ENCODE results near the gene ZNF662. TPM values are rescaled to one million over a fixed set of nuclear protein-coding genes. Genes with fewer than 3 reads are reported as not detected.

ZNF662 gene
- total RNA-seq, 2 experiments from 2014 or later = 2.5 to 2.7 TPM

DNA sequence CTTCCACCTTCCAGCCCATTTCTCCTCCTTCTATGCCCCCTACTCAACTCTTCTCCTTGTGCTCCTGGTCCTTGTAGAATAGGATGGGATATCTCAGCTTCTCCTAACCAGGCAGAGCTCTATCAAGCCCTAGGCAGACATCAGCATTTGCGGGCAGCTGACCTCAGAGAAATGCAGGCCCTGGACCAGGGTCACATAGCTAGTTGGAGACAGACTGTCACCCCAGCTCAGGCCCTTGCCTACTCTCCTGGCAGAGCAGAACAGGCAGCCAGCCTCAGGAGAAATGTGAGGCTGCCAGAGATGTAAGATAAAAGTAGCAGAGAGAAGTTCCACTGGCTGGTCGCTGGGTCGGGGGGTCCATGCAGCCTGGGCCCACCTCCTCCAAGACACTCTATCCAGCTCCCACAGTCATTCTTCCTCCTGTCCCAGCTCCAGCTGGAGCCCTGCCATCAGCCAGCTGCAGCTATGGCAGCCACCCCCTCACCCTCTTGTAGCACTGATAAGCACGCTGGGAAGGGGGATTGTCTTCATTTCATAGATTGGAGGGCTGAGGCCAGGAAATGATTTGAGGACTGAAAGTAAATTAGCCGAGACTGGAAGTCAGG, 34.2 kb upstream of the ZNF662 start:
- no peak overlapping the region for H3K4me3 ChIP-seq (ENCODE audit: low read length)
- ChIA-PET POLR2A (no interaction called here), CTCF (interaction anchor here (1.3 kb wide), 1 partner anchor 9 kb away, joined by 3 read pairs; no protein-coding TSS in a partner anchor)
- Mint-ChIP-seq H3K4me1 (ENCODE audit: low read depth) (no peaks in the 10 kb centered on the region), H3K4me3 (no peak overlapping the region), H3K9me3 (no peaks in the 10 kb centered on the region), H3K27ac (no peak overlapping the region), H3K27me3 (no peaks in the 10 kb centered on the region), H3K36me3 (ENCODE audit: low read depth) (no peaks in the 10 kb centered on the region)
- H3K27ac ChIP-seq (ENCODE audit: low read depth in 1 of 2, low read length in 2 of 2) = no peak overlapping the region
- no peak for DNase-seq
- no peaks in the 10 kb centered on the region for H3K27me3 ChIP-seq (ENCODE audit: control insufficient read depth in 1 of 2, insufficient read depth in 2 of 2, low read length in 2 of 2)
- no peaks in the 10 kb centered on the region for H3K4me1 ChIP-seq (ENCODE audit: insufficient read depth, low read length)
- intact Hi-C loops (cut with DNase I, micrococcal nuclease) = no loop called here
- no peaks in the 10 kb centered on the region for H3K36me3 ChIP-seq (ENCODE audit: insufficient read depth, low read length)
- H3K9me3 ChIP-seq (ENCODE audit: control insufficient read depth in 1 of 2, insufficient read depth in 1 of 2, low read length in 2 of 2) = no peaks in the 10 kb centered on the region
- TF ChIP-seq, protein P1, sequence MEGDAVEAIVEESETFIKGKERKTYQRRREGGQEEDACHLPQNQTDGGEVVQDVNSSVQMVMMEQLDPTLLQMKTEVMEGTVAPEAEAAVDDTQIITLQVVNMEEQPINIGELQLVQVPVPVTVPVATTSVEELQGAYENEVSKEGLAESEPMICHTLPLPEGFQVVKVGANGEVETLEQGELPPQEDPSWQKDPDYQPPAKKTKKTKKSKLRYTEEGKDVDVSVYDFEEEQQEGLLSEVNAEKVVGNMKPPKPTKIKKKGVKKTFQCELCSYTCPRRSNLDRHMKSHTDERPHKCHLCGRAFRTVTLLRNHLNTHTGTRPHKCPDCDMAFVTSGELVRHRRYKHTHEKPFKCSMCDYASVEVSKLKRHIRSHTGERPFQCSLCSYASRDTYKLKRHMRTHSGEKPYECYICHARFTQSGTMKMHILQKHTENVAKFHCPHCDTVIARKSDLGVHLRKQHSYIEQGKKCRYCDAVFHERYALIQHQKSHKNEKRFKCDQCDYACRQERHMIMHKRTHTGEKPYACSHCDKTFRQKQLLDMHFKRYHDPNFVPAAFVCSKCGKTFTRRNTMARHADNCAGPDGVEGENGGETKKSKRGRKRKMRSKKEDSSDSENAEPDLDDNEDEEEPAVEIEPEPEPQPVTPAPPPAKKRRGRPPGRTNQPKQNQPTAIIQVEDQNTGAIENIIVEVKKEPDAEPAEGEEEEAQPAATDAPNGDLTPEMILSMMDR (IDR thresholded peaks at IDR 0.05) = no peak
- no peak for ATAC-seq (ENCODE audit: poor library complexity)

DNA sequence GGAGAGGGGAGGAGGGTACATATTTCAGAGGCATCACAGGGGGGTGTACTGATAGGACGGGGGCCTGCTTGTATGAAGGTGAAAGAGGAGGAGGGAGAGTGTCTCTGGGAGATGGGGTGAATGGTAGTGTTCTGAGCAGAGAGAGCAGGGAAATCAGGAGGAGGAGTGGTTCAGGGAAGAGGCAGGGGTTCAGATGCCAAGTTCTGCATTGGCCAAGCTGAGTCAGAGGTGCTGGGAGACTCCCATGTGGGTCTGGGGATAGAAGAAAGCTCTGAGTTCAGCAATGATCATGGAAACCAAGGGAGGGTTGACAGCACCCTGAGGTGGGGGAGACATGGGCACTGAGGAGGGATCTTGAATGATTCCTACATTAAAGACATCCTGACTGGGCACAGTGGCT, 33.2 kb upstream of the ZNF662 start:
- H3K36me3 Mint-ChIP-seq (ENCODE audit: low read depth) = no peaks in the 10 kb centered on the region
- no peak overlapping the region for H3K4me3 Mint-ChIP-seq
- CTCF ChIA-PET = interaction anchor here (1.3 kb wide), 1 partner anchor 8 kb away, joined by 3 read pairs; no protein-coding TSS in a partner anchor
- TF ChIP-seq, protein P1 (IDR thresholded peaks at IDR 0.05) = no peak
- no peak overlapping the region for H3K27ac ChIP-seq (ENCODE audit: low read depth in 1 of 2, low read length in 2 of 2)
- H3K27me3 Mint-ChIP-seq = no peaks in the 10 kb centered on the region
- POLR2A ChIA-PET = no interaction called here
- DNase-seq (no peak), ATAC-seq (ENCODE audit: poor library complexity) (no peak)
- no peaks in the 10 kb centered on the region for H3K9me3 ChIP-seq (ENCODE audit: control insufficient read depth in 1 of 2, insufficient read depth in 1 of 2, low read length in 2 of 2)
- H3K4me1 ChIP-seq (ENCODE audit: insufficient read depth, low read length) = no peaks in the 10 kb centered on the region
- no peaks in the 10 kb centered on the region for H3K4me1 Mint-ChIP-seq (ENCODE audit: low read depth)
- H3K27me3 ChIP-seq (ENCODE audit: control insufficient read depth in 1 of 2, insufficient read depth in 2 of 2, low read length in 2 of 2) = no peaks in the 10 kb centered on the region
- no peaks in the 10 kb centered on the region for H3K36me3 ChIP-seq (ENCODE audit: insufficient read depth, low read length)
- H3K27ac Mint-ChIP-seq = no peak overlapping the region
- H3K9me3 Mint-ChIP-seq = no peaks in the 10 kb centered on the region
- H3K4me3 ChIP-seq (ENCODE audit: low read length) = no peak overlapping the region
- intact Hi-C loops (cut with DNase I, micrococcal nuclease) = no loop called here

DNA sequence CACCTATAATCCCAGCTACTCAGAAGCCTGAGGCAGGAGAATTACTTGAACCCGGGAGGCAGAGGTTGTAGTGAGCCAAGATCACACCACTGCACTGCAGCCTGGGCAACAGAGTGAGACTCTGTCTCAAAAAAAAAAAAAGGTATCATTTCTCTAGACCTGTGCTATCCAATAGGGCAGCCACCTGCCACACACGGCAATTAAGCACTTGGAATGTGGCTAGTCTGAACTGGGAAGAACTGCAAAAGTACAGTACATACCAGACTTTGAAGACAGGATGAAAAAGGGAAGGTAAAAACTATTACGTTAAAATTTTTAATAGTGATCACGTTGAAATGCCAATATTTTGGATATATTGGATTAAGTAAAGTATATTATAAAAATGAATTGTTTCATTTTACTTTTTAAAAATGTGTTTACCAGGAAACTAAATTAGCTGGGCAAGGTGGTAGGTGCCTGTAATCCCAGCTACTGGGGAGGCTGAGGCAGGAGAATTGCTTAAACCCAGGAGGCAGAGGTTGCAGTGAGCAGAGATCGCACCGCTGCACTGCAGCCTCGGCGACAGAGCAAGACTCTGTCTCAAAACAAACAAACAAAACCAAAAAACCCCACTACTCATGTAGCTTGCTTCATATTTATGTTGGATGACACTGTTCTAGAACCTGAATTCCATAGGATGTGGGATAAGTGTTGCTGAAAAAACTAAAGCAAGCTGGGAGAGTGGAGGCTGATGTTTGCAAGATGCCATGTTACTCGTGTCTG, 32.5 kb upstream of the ZNF662 start:
- no peaks in the 10 kb centered on the region for H3K27me3 Mint-ChIP-seq
- Histone ChIP-seq H3K4me3 (ENCODE audit: low read length) (no peak overlapping the region), H3K9me3 (ENCODE audit: control insufficient read depth in 1 of 2, insufficient read depth in 1 of 2, low read length in 2 of 2) (no peaks in the 10 kb centered on the region), H3K27me3 (ENCODE audit: control insufficient read depth in 1 of 2, insufficient read depth in 2 of 2, low read length in 2 of 2) (no peaks in the 10 kb centered on the region), H3K36me3 (ENCODE audit: insufficient read depth, low read length) (no peaks in the 10 kb centered on the region), H3K4me1 (ENCODE audit: insufficient read depth, low read length) (no peaks in the 10 kb centered on the region), H3K27ac (ENCODE audit: low read depth in 1 of 2, low read length in 2 of 2) (no peak overlapping the region)
- intact Hi-C loops (cut with DNase I, micrococcal nuclease) = no loop called here
- H3K4me1 Mint-ChIP-seq (ENCODE audit: low read depth) = no peaks in the 10 kb centered on the region
- H3K27ac Mint-ChIP-seq = no peak overlapping the region
- ChIA-PET CTCF (no interaction called here), POLR2A (interaction anchor here (0.8 kb wide), 1 partner anchor 93 kb away, joined by 3 read pairs; no protein-coding TSS in a partner anchor)
- no peak for DNase-seq
- no peak for ATAC-seq (ENCODE audit: poor library complexity)
- TF ChIP-seq, protein P1 (IDR thresholded peaks at IDR 0.05) = no peak
- no peaks in the 10 kb centered on the region for H3K36me3 Mint-ChIP-seq (ENCODE audit: low read depth)
- H3K4me3 Mint-ChIP-seq = no peak overlapping the region
- H3K9me3 Mint-ChIP-seq = no peaks in the 10 kb centered on the region

Measured in CD4-positive, alpha-beta T cell (primary cell).